GF-D8 (cell line): ENCODE measurements around the gene DYNC2I2.
"Not testable (repeated sequence)": the region's sequence is repeated elsewhere in the genome, so short reads cannot be mapped to it uniquely, and the experiment has no call there.

ENCODE experiments used
- DNase-seq: peaks from one replicate; lab custom pipeline; 2025; lab: John Stamatoyannopoulos, UW

DYNC2I2 gene

DNA sequence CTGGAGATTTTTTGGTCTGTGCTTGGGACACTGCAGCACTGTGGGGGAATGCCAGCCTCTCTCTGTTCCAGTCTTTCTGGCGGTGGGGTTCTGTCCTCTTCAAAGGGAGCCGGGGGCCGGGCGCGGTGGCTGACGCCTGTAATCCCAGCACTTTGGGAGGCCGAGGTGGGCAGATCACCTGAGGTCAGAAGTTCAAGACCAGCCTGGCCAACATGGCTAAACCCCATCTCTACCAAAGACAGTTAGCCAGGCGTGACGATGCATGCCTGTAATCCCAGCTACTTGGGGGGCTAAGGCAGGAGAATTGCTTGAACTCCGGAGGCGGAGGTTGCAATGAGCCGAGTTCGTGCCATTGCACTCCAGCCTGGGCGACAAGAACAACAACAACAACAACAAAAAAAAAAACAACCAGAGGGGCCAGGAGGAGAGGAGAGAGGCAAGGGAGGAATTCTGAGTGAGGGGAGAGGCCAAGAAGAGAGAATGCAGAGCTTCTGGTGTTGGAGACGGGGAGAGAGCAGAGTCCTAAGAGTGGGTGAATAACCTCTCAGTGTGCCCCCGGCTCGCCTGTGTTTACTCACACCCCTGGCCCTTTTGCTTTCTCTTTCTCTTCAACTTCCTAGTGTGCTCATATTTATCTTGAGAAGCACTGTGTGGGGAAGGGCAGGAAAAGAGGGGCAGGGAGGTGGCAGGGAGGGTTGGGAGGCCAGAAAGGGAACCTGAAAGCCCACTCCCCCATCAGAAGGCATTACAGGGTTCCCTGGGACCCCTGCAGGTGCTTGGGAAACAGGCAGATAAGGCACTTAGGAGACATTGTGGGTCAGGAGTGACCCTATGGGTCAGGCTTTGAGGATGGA, 29.2 kb upstream of the DYNC2I2 start:
- DNase-seq: no peak

DNA sequence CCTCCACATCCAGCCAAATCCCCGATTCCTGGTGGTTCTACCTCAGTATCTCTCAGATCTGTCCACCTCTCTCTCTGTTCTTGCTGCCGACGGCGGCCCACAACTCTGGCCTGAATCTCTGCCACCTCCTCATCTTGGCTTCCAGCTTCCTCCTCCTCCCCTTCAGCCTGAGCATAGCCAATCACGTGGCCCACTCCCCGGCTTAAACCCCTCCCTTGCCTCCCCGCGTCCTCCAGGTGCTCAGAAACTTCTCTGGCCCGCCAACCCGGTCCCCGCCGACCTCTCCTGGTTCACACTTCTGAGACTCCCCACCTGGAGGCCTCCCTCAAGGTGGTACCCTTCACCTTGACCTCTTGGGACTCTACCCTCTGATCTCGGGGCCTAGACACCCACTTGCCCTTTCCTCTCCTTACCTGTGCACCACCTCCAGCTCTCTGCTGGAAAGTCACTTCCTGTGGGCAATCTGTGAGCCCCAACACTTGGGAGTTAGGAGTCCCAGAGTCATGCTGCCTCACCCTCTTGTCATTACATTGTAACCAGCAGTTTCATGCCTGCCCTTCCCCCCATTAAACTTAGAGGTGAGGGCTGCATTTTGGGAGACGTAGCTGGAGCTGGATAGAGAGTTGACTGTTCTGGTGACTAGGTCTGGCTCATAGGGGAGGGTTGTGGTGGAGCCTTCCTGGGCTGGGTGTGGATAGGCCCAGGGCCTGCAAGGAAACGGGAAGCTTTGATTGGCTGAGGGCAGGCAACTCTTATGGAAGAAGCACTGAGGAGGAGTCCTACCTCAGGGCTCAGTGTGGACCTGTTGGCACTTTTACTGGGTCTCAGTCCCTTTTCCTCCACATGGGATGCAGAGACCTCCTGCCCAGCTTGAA, 27.9 kb upstream of the DYNC2I2 start:
- DNase-seq: peak; percentile 67

DNA sequence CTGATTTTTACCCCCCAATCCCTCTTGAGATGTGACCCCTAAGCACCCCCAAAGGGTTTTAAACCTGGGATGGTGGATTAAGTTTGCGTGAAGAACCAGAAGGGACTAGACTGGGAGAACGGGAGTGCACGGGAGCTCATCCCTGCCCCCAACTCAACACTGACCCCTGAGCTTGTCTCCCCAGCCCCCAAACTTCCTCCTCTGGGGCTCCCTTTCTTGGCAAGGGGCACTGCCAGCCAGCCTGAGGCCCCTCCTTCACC, 27.3 kb upstream of the DYNC2I2 start:
- no peak for DNase-seq

- peak; percentile 24 for DNase-seq
Observed at GRCh38 chr9:128683340-128684064, 26.9 kb upstream of the DYNC2I2 start.

GRCh38 chr9:128677794-128678193, 21.1 kb upstream of the DYNC2I2 start:
- DNase-seq: no peak

DNA sequence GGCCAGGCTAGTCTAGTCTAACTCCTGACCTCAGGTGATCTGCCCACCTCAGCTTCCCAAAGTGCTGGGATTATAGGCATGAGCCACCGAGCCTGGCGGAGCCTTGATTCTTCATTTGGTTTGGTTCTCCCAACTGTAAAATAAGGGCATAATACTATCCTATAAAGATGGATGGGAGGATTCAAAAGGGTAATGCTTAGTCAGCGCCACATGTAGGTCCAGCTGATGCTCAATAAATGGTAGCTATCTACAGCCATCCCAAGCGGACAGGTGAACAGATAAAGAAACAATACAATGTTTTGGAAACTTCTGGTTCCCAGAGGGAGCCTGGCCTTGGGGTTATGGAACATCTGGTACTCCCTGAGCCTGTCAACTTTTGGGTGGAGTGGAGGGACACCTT, 18.7 kb upstream of the DYNC2I2 start:
- DNase-seq: no peak

DNA sequence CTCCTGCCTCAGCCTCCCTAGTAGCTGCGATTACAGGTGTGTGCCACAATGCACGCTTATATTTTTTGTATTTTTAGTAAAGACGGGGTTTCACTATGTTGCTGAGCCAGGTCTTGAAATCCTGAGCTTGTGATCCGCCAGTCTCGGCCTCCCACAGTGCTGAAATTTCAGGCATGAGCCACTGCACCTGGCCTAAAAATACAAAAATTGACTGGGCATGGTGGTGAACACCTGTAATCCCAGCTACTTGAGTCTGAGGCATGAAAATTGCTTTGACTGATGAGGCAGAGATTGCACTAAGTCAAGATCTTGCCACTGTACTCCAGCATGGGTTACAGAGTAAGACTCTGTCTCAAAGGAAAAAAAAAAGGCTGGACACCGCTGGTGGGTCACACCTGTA, 13.1 kb upstream of the DYNC2I2 start:
- no peak for DNase-seq

- DNase-seq: not testable (repeated sequence)
Observed at GRCh38 chr9:128666481-128666941, 9.9 kb upstream of the DYNC2I2 start.

GRCh38 chr9:128657796-128658195, 1.1 kb upstream of the DYNC2I2 start:
- no peak for DNase-seq

GRCh38 chr9:128657344-128657704, 677 bp upstream of the DYNC2I2 start:
- DNase-seq: no peak

DNA sequence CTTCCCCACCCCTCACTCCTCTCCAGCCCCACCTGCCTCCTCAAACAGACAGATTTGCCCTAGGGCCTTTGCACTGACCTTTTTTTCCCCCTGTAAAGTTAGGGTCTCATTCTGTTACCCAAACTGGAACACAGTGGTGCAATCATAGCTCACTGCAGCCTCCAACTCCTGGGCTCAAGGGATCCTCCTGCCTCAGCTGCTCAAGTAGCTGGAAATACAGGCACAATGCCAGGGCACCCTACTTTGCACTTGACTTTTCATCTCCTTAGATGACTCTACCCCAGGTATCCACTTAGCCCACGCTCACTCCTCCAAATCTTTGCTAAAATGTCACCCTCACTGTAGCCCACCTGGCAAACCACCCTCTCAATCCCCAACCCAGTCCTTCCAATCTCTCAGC, 2.2 kb downstream of the DYNC2I2 start:
- DNase-seq: no peak

- no peak for DNase-seq
Observed at GRCh38 chr9:128653908-128654307, 2.7 kb downstream of the DYNC2I2 start.

GRCh38 chr9:128651798-128652197, 4.8 kb downstream of the DYNC2I2 start:
- DNase-seq: no peak

DNA sequence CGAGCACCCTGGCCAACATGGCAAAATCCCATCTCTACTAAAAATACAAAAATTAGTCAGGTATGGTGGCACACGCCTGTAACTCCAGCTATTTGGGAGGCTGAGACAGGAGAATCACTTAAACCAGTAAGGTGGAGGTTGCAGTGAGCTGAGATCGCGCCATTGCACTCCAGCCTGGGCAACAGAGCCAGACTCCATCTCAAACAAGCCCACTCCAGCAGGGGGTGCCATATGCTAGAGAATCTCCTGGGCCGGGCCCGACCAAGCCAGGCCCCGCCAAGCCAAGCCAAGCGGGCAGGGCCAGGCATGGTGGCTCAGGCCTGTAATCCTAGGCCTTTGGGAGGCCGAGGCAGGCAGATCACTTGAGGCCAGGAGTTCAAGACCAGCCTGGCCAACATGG, 8.4 kb downstream of the DYNC2I2 start:
- not testable (repeated sequence) for DNase-seq

- no peak for DNase-seq
Observed at GRCh38 chr9:128643519-128644300, 12.9 kb downstream of the DYNC2I2 start.

GRCh38 chr9:128642675-128643245, 13.9 kb downstream of the DYNC2I2 start:
- DNase-seq: no peak

DNA sequence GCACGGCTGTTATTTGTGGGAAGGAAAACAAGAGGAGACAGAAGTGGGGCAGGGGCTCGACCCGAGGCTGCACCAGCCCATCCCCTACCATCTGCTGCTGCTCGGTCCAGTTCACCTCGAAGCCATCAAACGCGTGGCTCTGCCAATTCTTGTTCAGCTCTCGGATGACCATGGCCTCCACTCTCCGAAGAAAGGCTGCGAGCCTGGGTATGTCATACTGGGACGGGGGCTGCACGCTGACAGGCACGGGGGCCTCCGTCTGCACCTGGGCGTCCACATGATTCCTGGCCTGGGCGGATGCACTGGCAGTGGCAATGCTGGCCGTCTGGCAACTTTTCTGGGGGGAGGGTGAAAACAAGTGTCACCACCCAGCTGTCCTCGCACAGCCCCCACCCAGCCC, 16.0 kb downstream of the DYNC2I2 start:
- no peak for DNase-seq

GRCh38 chr9:128638580-128638979, 18.1 kb downstream of the DYNC2I2 start:
- DNase-seq: no peak

GRCh38 chr9:128637656-128638055, 19.0 kb downstream of the DYNC2I2 start:
- no peak for DNase-seq

GRCh38 chr9:128636556-128637530, 19.8 kb downstream of the DYNC2I2 start:
- no peak for DNase-seq
